Mesenchymal stem cell (in vitro differentiated cells and primary cell): Measurements from ENCODE around the gene CCNYL1. TPM values are rescaled to one million over a fixed set of nuclear protein-coding genes. Genes with fewer than 3 reads are reported as not detected.

ENCODE experiments used
- DNase-seq: peaks from one replicate; pipeline ENCODE4 v3.0.0-alpha.2; 2013
- H2AFZ ChIP-seq: one replicate; pipeline ENCODE4 v1.6.1; 2013; ENCODE audit warnings: low read depth, mild to moderate bottlenecking, control low read depth, inconsistent platforms, low read length, moderate library complexity
- H2AK5ac ChIP-seq: 2 replicates; pipeline ENCODE4 v1.6.1; 2013; ENCODE audit warnings: low read length, moderate library complexity, mild to moderate bottlenecking, inconsistent platforms; ENCODE audit not compliant: severe bottlenecking
- H2BK120ac ChIP-seq: one replicate; pipeline ENCODE4 v1.6.1; 2013; ENCODE audit warnings: low read depth, mild to moderate bottlenecking, inconsistent platforms, low read length, moderate library complexity
- H2BK12ac ChIP-seq, 2 experiments: one replicate each; pipeline ENCODE4 v1.6.1; 2013; ENCODE audit warnings: inconsistent platforms in 2 of 2, low read length in 2 of 2, mild to moderate bottlenecking in 2 of 2, moderate library complexity in 2 of 2, control low read depth in 1 of 2
- H2BK15ac ChIP-seq: one replicate; pipeline ENCODE4 v1.6.1; 2013; ENCODE audit warnings: mild to moderate bottlenecking, low read depth, inconsistent platforms; ENCODE audit not compliant: poor library complexity, severe bottlenecking
- H2BK5ac ChIP-seq: 2 replicates; pipeline ENCODE4 v1.6.1; 2013; ENCODE audit warnings: low read depth, mild to moderate bottlenecking, low read length, control low read depth, inconsistent platforms; ENCODE audit not compliant: poor library complexity, severe bottlenecking
- H3K14ac ChIP-seq, 2 experiments: one replicate each; pipeline ENCODE4 v1.6.1; 2013; ENCODE audit warnings: inconsistent platforms in 2 of 2, low read length in 2 of 2, control low read depth in 1 of 2, mild to moderate bottlenecking in 1 of 2, moderate library complexity in 1 of 2
- H3K18ac ChIP-seq, 2 experiments: one replicate each; pipeline ENCODE4 v1.6.1; 2013; ENCODE audit warnings: inconsistent platforms in 2 of 2, low read length in 2 of 2, control low read depth in 1 of 2, low read depth in 1 of 2, mild to moderate bottlenecking in 1 of 2
- H3K23ac ChIP-seq, 2 experiments: one replicate each; pipeline ENCODE4 v1.6.1; 2013; ENCODE audit warnings: inconsistent platforms in 2 of 2, low read length in 2 of 2, mild to moderate bottlenecking in 2 of 2, moderate library complexity in 2 of 2, control low read depth in 1 of 2
- H3K27ac ChIP-seq: 2 replicates; pipeline ENCODE4 v1.5.1; 2013; ENCODE audit warnings: mild to moderate bottlenecking, moderate library complexity, low read length, control low read depth, inconsistent platforms; ENCODE audit not compliant: poor library complexity, severe bottlenecking
- H3K27me3 ChIP-seq, 2 experiments: 2 replicates each; pipeline versions ENCODE4 v1.6.1 to v1.7.0; 2013; ENCODE audit warnings: low read length in 2 of 2, mild to moderate bottlenecking in 2 of 2, moderate library complexity in 2 of 2, control low read depth in 1 of 2, inconsistent platforms in 1 of 2; ENCODE audit not compliant: control insufficient read depth in 1 of 2, insufficient read depth in 1 of 2
- H3K36me3 ChIP-seq, 2 experiments: 2 replicates each; pipeline versions ENCODE4 v1.6.1 to v1.7.0; 2013; ENCODE audit warnings: low read length in 2 of 2, control low read depth in 1 of 2, inconsistent platforms in 1 of 2, low read depth in 1 of 2, mild to moderate bottlenecking in 1 of 2; ENCODE audit not compliant: insufficient read depth in 2 of 2, control insufficient read depth in 1 of 2
- H3K4ac ChIP-seq, 2 experiments: one replicate each; pipeline ENCODE4 v1.6.1; 2013; ENCODE audit warnings: inconsistent platforms in 2 of 2, low read length in 2 of 2, mild to moderate bottlenecking in 2 of 2, moderate library complexity in 2 of 2, control low read depth in 1 of 2, low read depth in 1 of 2
- H3K4me1 ChIP-seq: 2 replicates; pipeline ENCODE4 v1.6.1; 2013; ENCODE audit warnings: low read depth, low read length, control low read depth; ENCODE audit not compliant: control insufficient read depth, insufficient read depth
- H3K4me2 ChIP-seq: 2 replicates; pipeline ENCODE4 v1.6.1; 2013; ENCODE audit warnings: low read length, mild to moderate bottlenecking, inconsistent platforms; ENCODE audit not compliant: poor library complexity, severe bottlenecking
- H3K4me3 ChIP-seq, 2 experiments: 2 replicates each; pipeline versions ENCODE4 v1.5.1 to v1.7.0; 2013; ENCODE audit warnings: low read length in 2 of 2, mild to moderate bottlenecking in 2 of 2, control low read depth in 1 of 2, low read depth in 1 of 2; ENCODE audit not compliant: insufficient read depth in 1 of 2
- H3K79me1 ChIP-seq: replicated peaks from 2 replicates; pipeline ENCODE4 v1.6.1; 2013; ENCODE audit warnings: mild to moderate bottlenecking, control low read depth, low read length, inconsistent platforms; ENCODE audit not compliant: poor library complexity, severe bottlenecking
- H3K9ac ChIP-seq: 2 replicates; pipeline ENCODE4 v1.7.0; 2013; ENCODE audit warnings: mild to moderate bottlenecking, low read length, moderate library complexity
- H3K9me3 ChIP-seq: 2 replicates; pipeline ENCODE4 v1.7.0; 2013; ENCODE audit warnings: mild to moderate bottlenecking, low read length; ENCODE audit not compliant: control insufficient read depth
- H4K8ac ChIP-seq: one replicate; pipeline ENCODE4 v1.6.1; 2013; ENCODE audit warnings: inconsistent platforms, mild to moderate bottlenecking, low read length, moderate library complexity
- H4K91ac ChIP-seq: one replicate; pipeline ENCODE4 v1.6.1; 2013; ENCODE audit warnings: mild to moderate bottlenecking, low read length, inconsistent platforms
- WGBS: methylation state at CpG from one replicate; pipeline ENCODE4 v1.1.7; 2013; ENCODE audit warnings: mixed read lengths; 5-methylcytosine and 5-hydroxymethylcytosine counted together
- polyA plus RNA-seq, 2 experiments: library from polyadenylated mRNA; stranded (reverse); fragments of 200-250 nt; gene quantifications; one replicate each; pipeline ENCODE4 v1.2.3, GENCODE V29; 2013

Gene CCNYL1
- 13.9 TPM for polyA plus RNA-seq (2013, experiment 1 of 2)
- polyA plus RNA-seq (2013, experiment 2 of 2), result 14.8 TPM

- Histone ChIP-seq H3K9me3 (no peaks in the 10 kb centered on the region), H2BK12ac (peak within 1 kb of the TSS in 1 of 2 experiments; percentile 6)
Measured at GRCh38 chr2:207710814-207711740, at the start of gene CCNYL1. Gene CCNYL1, plus strand, starts transcription at chr2:207711640. Its CDS starts 257 bp downstream, at chr2:207711897.

GRCh38 chr2:207662203-207662602, 49.2 kb upstream of the CCNYL1 start:
- H3K9ac ChIP-seq, result no peak overlapping the region
- peaks cover 3% of the 10 kb centered on the region for H3K4me1 ChIP-seq
- H4K91ac ChIP-seq, result no peak overlapping the region
- DNase-seq, result no peak
- no peak overlapping the region for H3K23ac ChIP-seq
- no peak overlapping the region for H4K8ac ChIP-seq
- no peak overlapping the region for H2AK5ac ChIP-seq
- H3K4me2 ChIP-seq, result no peak overlapping the region
- H2BK120ac ChIP-seq, result no peak overlapping the region
- H3K27me3 ChIP-seq, result no peaks in the 10 kb centered on the region
- no peaks in the 10 kb centered on the region for H3K79me1 ChIP-seq
- no peak overlapping the region for H3K14ac ChIP-seq
- 96% methylated on average over 2 of the region's 2 CpGs for WGBS
- H2BK15ac ChIP-seq, result no peak overlapping the region
- no peaks in the 10 kb centered on the region for H3K9me3 ChIP-seq
- H2BK5ac ChIP-seq, result no peak overlapping the region
- H2AFZ ChIP-seq, result no peak overlapping the region
- H3K27ac ChIP-seq, result no peak overlapping the region
- no peak overlapping the region for H3K4ac ChIP-seq
- no peak overlapping the region for H2BK12ac ChIP-seq
- no peak overlapping the region for H3K4me3 ChIP-seq
- no peaks in the 10 kb centered on the region for H3K36me3 ChIP-seq
- no peak overlapping the region for H3K18ac ChIP-seq

More at GRCh38 chr2:207710814-207711740, at the start of gene CCNYL1:
- Histone ChIP-seq H4K91ac (peak within 1 kb of the TSS; percentile 91), H3K27ac (peak within 1 kb of the TSS; percentile 63), H4K8ac (peak within 1 kb of the TSS; percentile 61), H2BK5ac (peak within 1 kb of the TSS; percentile 76), H3K36me3 (no peaks in the 10 kb centered on the region), H2BK120ac (no peak within 1 kb of the TSS), H3K4me2 (peak within 1 kb of the TSS; percentile 92), H2AFZ (peak within 1 kb of the TSS; percentile 87), H3K4me3 (peak within 1 kb of the TSS; percentile 97 to 98), H3K14ac (peak within 1 kb of the TSS in 1 of 2 experiments; percentile 12), H3K18ac (peak within 1 kb of the TSS; percentile 62 to 88), H3K4me1 (peaks cover 3% of the 10 kb centered on the region), H3K4ac (peak within 1 kb of the TSS; percentile 61 to 82), H2AK5ac (no peak within 1 kb of the TSS), H2BK15ac (no peak within 1 kb of the TSS), H3K9ac (peak within 1 kb of the TSS; percentile 90), H3K79me1 (peaks cover 9% of the 10 kb centered on the region), H3K27me3 (no peaks in the 10 kb centered on the region), H3K23ac (peak within 1 kb of the TSS in 1 of 2 experiments; percentile 96)
- WGBS, result 3% methylated on average over 54 of the region's 60 CpGs
- DNase-seq, result peak; percentile 99

- no peaks in the 10 kb centered on the region for H3K79me1 ChIP-seq
- H3K36me3 ChIP-seq, result no peaks in the 10 kb centered on the region
- no peak overlapping the region for H3K4me2 ChIP-seq
- no peak overlapping the region for H4K91ac ChIP-seq
- no peaks in the 10 kb centered on the region for H3K27me3 ChIP-seq
- H3K4me1 ChIP-seq, result peaks cover 3% of the 10 kb centered on the region
- no peak overlapping the region for H3K27ac ChIP-seq
- no peak overlapping the region for H2AFZ ChIP-seq
- H3K14ac ChIP-seq, result no peak overlapping the region
- H3K23ac ChIP-seq, result no peak overlapping the region
- no peak overlapping the region for H2BK12ac ChIP-seq
- no peak for DNase-seq
- no peak overlapping the region for H2BK15ac ChIP-seq
- 100% methylated on average over 4 of the region's 5 CpGs for WGBS
- H2AK5ac ChIP-seq, result no peak overlapping the region
- no peak overlapping the region for H2BK5ac ChIP-seq
- H3K18ac ChIP-seq, result no peak overlapping the region
- H3K9ac ChIP-seq, result no peak overlapping the region
- no peak overlapping the region for H4K8ac ChIP-seq
- H3K9me3 ChIP-seq, result no peaks in the 10 kb centered on the region
- H3K4me3 ChIP-seq, result no peak overlapping the region
- H2BK120ac ChIP-seq, result no peak overlapping the region
- no peak overlapping the region for H3K4ac ChIP-seq
Measured at GRCh38 chr2:207663870-207664545, 47.4 kb upstream of the CCNYL1 start.

DNA sequence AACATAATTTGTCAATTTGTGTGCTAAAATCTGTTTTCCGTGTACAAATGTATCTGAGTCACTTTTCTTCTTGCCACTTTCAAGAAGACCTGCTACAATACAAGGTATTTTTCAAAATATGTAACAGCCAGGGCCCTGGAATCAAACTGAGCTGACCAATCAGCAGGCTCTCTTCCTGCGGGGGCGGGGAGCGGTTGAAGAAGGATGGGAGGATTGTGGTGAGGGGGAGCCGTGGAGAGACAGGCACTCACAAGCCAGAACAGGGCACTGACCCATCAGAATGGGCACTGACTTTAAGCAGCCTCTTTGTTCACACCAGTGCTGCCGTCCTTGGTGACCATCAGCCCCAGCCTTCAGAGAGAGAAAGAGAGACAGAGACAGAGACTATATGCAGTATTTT, 40.6 kb upstream of the CCNYL1 start:
- no peak overlapping the region for H3K27ac ChIP-seq
- no peaks in the 10 kb centered on the region for H3K9me3 ChIP-seq
- H4K91ac ChIP-seq, result no peak overlapping the region
- H2AK5ac ChIP-seq, result no peak overlapping the region
- H3K14ac ChIP-seq, result no peak overlapping the region
- no peaks in the 10 kb centered on the region for H3K79me1 ChIP-seq
- no peak overlapping the region for H2AFZ ChIP-seq
- H3K23ac ChIP-seq, result no peak overlapping the region
- no peaks in the 10 kb centered on the region for H3K4me1 ChIP-seq
- no peaks in the 10 kb centered on the region for H3K36me3 ChIP-seq
- H3K4ac ChIP-seq, result no peak overlapping the region
- H4K8ac ChIP-seq, result no peak overlapping the region
- no peak for DNase-seq
- no peak overlapping the region for H3K4me3 ChIP-seq
- no peak overlapping the region for H2BK120ac ChIP-seq
- no peak overlapping the region for H2BK12ac ChIP-seq
- WGBS, result 82% methylated on average over 5 of the region's 6 CpGs
- H3K9ac ChIP-seq, result no peak overlapping the region
- no peak overlapping the region for H2BK15ac ChIP-seq
- no peak overlapping the region for H2BK5ac ChIP-seq
- no peak overlapping the region for H3K18ac ChIP-seq
- no peaks in the 10 kb centered on the region for H3K27me3 ChIP-seq
- H3K4me2 ChIP-seq, result no peak overlapping the region
